Right kidney (tissue), 1 donor: ENCODE measurements around the gene ADAMTS3.

Source experiments
- DNase-seq: peaks from one replicate; pipeline ENCODE4 v3.0.0-alpha.2; 2016

ADAMTS3 gene

GRCh38 chr4:72286910-72287309, 282.1 kb downstream of the ADAMTS3 start:
- DNase-seq, result no peak

DNA sequence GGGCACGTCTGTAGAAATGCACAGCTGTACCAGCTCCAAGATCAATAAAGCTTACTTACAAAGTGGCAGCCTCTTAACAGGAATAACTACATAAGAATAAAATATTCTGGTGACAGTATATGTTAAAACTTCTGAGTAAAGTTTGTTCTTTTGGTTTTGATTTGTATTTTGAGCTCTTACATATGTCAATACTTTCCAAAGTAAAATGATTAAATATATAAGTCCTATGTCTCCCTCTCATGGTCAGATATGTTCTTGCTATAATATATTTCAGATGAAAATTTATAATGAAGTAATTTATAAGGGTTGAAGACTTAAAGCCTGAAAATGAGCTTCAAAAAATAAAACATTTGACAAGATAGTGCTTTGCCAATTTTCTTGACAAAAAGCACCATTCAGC, 282.8 kb downstream of the ADAMTS3 start:
- DNase-seq, result no peak

- no peak for DNase-seq
Measured at GRCh38 chr4:72283357-72283756, 285.7 kb downstream of the ADAMTS3 start.

GRCh38 chr4:72280252-72280651, 288.8 kb downstream of the ADAMTS3 start:
- no peak for DNase-seq

DNA sequence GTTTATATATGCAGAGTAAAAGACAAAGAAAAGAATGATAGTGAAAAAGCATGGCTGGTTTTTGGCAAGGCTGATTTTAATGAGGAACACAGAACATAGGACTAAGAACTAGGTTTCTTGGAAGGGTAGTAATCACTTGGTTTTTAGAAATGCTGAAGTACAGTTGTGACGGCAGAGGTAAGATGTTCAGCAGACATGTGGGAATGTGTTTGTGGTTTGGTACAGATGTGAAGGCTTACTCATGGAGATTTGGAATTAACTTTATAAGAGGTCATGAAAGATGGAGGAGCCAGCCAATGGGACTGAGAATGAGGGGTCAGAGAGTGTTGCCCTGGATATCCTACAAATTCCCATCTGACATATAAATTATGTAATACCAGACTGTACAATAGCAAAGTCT, 293.6 kb downstream of the ADAMTS3 start:
- no peak for DNase-seq

DNA sequence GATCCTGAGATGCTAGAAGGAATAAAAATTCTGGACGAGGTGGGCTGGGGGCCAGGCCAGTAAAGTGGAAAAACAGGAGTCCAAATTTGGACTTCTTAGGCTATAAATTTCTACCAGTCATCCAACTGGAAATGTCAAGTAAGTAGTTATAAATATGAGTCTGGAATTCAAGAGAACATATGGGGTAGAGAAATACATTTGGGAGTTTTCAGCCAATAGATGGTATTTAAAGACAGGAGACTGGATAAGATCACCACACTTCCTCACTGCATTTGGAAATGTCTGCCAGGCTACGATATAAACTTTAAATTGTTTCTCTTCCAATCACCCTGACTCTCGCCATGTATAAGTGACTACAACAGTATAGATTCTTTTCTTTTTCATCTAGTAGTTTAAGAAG, 294.8 kb downstream of the ADAMTS3 start:
- no peak for DNase-seq

- DNase-seq, result no peak
Measured at GRCh38 chr4:72255269-72255668, 313.8 kb downstream of the ADAMTS3 start.

GRCh38 chr4:72243641-72244040, 325.4 kb downstream of the ADAMTS3 start:
- DNase-seq, result no peak

DNA sequence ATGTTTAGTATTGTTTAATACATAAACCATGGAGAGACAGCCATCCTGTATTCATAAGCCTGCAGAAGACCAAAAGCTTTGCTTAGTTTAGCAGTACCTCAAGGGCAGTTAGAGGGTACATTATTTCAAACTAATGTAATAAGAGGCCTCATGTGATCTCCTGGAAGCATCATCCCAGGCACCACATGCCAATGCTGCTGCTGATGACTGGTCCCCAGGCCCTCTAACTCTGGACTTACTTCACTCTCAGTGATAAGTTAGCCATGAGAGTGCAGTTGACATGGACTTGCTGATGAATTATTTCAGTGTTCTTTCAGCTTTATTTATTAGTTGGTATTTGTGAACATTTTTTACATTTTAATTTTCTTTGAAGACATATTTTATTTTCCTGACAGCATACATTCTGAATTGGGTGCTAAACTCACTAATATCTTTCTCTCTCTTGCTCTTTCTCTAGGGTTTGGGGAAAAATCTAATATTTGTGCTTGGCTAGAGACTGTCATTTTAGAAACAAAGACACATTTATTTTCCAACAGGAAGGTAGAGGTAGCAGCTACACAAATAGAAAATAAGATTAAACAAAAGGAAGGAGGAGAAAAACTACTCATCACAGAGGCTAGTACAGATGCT, 329.4 kb downstream of the ADAMTS3 start:
- DNase-seq, result no peak
